Spleen (tissue), 11 donors: Measurements from ENCODE around the gene RAB43. TPM values are rescaled to one million over a fixed set of nuclear protein-coding genes. Genes with fewer than 3 reads are reported as not detected.

Source experiments
- DNase-seq: peaks from one replicate; pipeline ENCODE4 v3.0.0-alpha.2; 2020
- H3K27ac ChIP-seq, 8 donors: fragments of 200-600 bp; sonication (generic) in 7 of 8; 1 replicate in 4 of 8; 2 replicates in 4 of 8; pipeline versions ENCODE4 v1.5.0 to v1.8.0; 2016 to 2021; ENCODE audit warnings: inconsistent platforms in 4 of 8, mild to moderate bottlenecking in 4 of 8, moderate library complexity in 1 of 8
- H3K27me3 ChIP-seq, 7 donors: fragments of 200-600 bp; sonication (generic) in 6 of 7; replicated peaks in 1 of 7; 1 replicate in 4 of 7; 2 replicates in 3 of 7; pipeline versions ENCODE4 v1.5.0 to v1.8.0; 2016 to 2021; ENCODE audit warnings: inconsistent platforms in 3 of 7, mild to moderate bottlenecking in 1 of 7
- H3K36me3 ChIP-seq, 6 donors: fragments of 200-600 bp; sonication (generic) in 5 of 6; 1 replicate in 4 of 6; 2 replicates in 2 of 6; pipeline versions ENCODE4 v1.5.0 to v1.8.0; 2016 to 2021; ENCODE audit warnings: inconsistent platforms in 2 of 6
- H3K4me1 ChIP-seq, 6 donors: fragments of 200-600 bp; sonication (generic) in 5 of 6; 1 replicate in 3 of 6; 2 replicates in 3 of 6; pipeline versions ENCODE4 v1.5.0 to v1.8.0; 2016 to 2021; ENCODE audit warnings: inconsistent platforms in 3 of 6
- H3K4me3 ChIP-seq, 8 donors: fragments of 200-600 bp; sonication (generic) in 7 of 8; 1 replicate in 4 of 8; 2 replicates in 4 of 8; pipeline versions ENCODE4 v1.5.0 to v1.8.0; 2016 to 2021; ENCODE audit warnings: inconsistent platforms in 4 of 8, mild to moderate bottlenecking in 4 of 8, moderate library complexity in 2 of 8
- H3K9me3 ChIP-seq, 8 donors: fragments of 200-600 bp; sonication (generic) in 7 of 8; 1 replicate in 4 of 8; 2 replicates in 4 of 8; pipeline versions ENCODE4 v1.5.0 to v1.8.0; 2016 to 2021; ENCODE audit warnings: inconsistent platforms in 4 of 8
- POLR2A ChIP-seq, 3 donors: fragments of 450-650 bp; IDR thresholded peaks; one replicate each; pipeline ENCODE4 v1.5.1; 2017; ENCODE audit warnings: antibody characterized with exemption in 3 of 3, mild to moderate bottlenecking in 1 of 3
- POLR2AphosphoS5 ChIP-seq, 3 donors: sonication (generic); formaldehyde crosslinking; IDR thresholded peaks; one replicate each; pipeline ENCODE4 v1.5.1; 2017; ENCODE audit warnings: antibody characterized with exemption in 3 of 3
- WGBS, 5 donors: extraction: QIAGEN DNeasy Blood & Tissue Kit in 3 of 5; methylation state at CpG; one replicate each; pipeline versions ENCODE4 v1.1.5 to v1.1.7; 2013 to 2018; 5-methylcytosine and 5-hydroxymethylcytosine counted together
- intact Hi-C: fragments of 100-400 bp; cut with DNase I; formaldehyde crosslinking; loops from one replicate; pipeline ENCODE4 v1.15.0; 2023; ENCODE audit warnings: low total_unique reads
- polyA plus RNA-seq, 3 donors: library from polyadenylated mRNA; stranded (reverse); fragments of 200-250 nt; gene quantifications; one replicate each; pipeline ENCODE4 v1.2.1, GENCODE V29; 2013
- total RNA-seq, 7 donors: library from RNA; depleted of rRNA in 3 of 7; stranded (reverse); fragments of >200 nt in 3 of 7; fragmentation: NEBNext Ultra II Directional in 4 of 7; extraction: Animal tissue kit (Norgen Biotek cat#: 25700) in 4 of 7; gene quantifications; one replicate each; pipeline versions ENCODE4 v1.1.0 to v1.2.1, GENCODE V29; 2016 to 2021
- TF ChIP-seq, protein P1 (sequence below), 11 experiments: fragments of 200-600 bp in 7 of 11; fragments of 450-650 bp in 4 of 11; sonication (generic) in 4 of 11; IDR thresholded peaks in 8 of 11; conservative IDR thresholded peaks in 3 of 11; 1 replicate in 7 of 11; 2 replicates in 4 of 11; pipeline versions ENCODE4 v1.4.0 to v1.8.0; 2016 to 2021; ENCODE audit warnings: antibody characterized with exemption in 11 of 11, inconsistent platforms in 4 of 11, mild to moderate bottlenecking in 1 of 11
- donor health status: healthy with polysubstance abuse.
- donor health status: DM: no; HTN: no; CAD: no; lungs with moderate emphysema.
- donor health status: DM: no; HTN: no; CAD: no.
- donor health status: Bipolar disorder and iron deficiency.
- donor health status: healthy.
- donor health status: DM: no; HTN: no; CAD: no.
- donor health status: DM: yes; HTN: yes; CAD: no.

RAB43 gene
- total and polyA plus RNA-seq, 10 donors = 3.1 to 49.6 (median 29.7) TPM

DNA sequence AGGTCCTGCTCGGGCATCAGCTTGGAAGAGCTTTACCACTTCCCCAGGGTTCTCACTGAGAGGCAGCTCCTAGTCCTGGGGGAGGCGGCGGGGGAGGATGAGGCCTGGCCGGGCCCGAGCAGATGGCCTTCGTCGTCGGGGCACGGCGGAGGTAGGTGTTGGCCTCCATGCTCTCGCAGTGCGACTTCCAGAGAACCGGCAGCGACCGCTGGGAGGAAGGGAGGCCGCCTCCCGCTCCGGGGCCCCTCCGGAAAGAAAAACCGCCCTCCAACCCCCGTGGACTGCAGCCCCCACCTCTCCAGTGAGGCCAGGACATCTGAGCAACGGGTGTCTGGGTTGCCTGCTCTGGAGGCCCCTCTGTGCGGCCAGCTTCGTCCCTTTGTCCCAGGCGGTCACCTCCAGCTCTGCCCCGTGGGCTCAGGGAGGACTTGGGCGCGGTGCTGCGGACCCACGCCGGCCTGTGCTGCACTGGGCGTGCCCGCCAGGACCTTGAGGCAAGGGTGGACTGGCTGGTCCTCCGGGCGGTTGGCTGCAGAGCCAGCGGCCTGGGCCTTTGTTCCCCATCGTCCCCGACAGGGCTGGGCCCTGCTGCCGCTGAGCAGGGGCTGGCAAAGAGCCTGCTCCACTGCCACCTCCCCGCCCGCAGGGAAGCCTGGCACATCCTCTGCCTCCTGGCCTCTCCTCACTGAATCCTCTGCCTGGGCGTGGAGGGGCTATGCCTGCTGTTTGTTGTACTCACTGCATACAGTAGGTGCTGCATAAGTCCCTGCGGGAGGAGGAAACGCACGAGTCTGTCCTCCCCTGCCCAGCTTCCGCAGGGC is 74.7 kb downstream of the RAB43 start:
- no peak overlapping the region for H3K4me3 ChIP-seq
- H3K27me3 ChIP-seq = peaks cover 0 to 37% (median 15%) of the 10 kb centered on the region in 7 donors
- peaks cover 0 to 23% (median 16%) of the 10 kb centered on the region in 8 donors for H3K9me3 ChIP-seq
- 84 to 92% (median 87%) methylated on average over 27 to 46 of the region's 46 CpGs for WGBS, 5 donors
- no peak for TF ChIP-seq POLR2A (IDR thresholded peaks at IDR 0.05)
- TF ChIP-seq, protein P1, sequence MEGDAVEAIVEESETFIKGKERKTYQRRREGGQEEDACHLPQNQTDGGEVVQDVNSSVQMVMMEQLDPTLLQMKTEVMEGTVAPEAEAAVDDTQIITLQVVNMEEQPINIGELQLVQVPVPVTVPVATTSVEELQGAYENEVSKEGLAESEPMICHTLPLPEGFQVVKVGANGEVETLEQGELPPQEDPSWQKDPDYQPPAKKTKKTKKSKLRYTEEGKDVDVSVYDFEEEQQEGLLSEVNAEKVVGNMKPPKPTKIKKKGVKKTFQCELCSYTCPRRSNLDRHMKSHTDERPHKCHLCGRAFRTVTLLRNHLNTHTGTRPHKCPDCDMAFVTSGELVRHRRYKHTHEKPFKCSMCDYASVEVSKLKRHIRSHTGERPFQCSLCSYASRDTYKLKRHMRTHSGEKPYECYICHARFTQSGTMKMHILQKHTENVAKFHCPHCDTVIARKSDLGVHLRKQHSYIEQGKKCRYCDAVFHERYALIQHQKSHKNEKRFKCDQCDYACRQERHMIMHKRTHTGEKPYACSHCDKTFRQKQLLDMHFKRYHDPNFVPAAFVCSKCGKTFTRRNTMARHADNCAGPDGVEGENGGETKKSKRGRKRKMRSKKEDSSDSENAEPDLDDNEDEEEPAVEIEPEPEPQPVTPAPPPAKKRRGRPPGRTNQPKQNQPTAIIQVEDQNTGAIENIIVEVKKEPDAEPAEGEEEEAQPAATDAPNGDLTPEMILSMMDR (IDR thresholded peaks at IDR 0.05 in 8 of 11, conservative IDR thresholded peaks at IDR 0.05 in 3 of 11) = no peak
- peak in 1 of 3 donors; percentile 14 for TF ChIP-seq POLR2AphosphoS5 (IDR thresholded peaks at IDR 0.05)
- peaks cover 9 to 18% (median 12%) of the 10 kb centered on the region in 6 donors for H3K4me1 ChIP-seq
- DNase-seq = peak; percentile 77
- intact Hi-C loops = no loop called here
- H3K27ac ChIP-seq = peak overlapping the region in 2 of 8 donors; percentile 13 to 18
- no peaks in the 10 kb centered on the region for H3K36me3 ChIP-seq

DNA sequence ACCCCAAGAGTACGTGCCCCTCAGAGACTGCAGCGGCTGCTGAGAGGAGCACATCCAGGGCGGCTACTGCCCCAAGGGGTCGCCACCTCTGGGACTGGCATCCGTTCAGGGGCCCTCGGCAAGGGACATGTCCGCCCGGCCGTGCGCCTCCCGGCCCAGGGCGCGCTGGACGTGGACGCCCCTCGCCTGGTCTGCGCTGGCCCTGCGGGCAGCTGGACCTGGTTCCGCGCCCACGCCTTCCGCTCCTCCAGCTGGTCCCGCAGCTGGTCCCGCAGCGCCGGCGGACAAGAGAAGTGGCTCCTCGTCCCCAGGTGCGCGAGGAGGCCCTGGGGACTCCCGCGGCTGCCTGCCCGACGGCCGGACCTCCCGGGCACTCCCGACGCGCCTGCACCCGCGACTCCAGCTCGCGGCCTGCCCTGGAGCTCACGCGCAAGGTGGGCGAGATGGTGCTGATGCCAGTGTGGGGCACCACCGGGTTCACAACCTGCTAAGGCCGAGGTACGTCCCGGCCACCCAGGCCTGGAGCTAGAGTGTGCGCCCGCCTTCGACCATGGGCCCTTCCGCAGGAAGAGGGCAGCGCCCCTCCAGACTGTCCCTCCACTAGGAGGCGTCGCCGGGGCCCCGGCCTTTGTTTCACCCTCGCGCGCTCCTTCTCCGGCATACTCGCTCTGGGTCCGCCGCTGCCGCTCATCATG is 75.4 kb downstream of the RAB43 start:
- intact Hi-C loops = no loop called here
- Histone ChIP-seq H3K27me3 (peaks cover 0 to 38% (median 15%) of the 10 kb centered on the region in 7 donors), H3K4me3 (peak overlapping the region in 7 of 8 donors; percentile 4 to 65 (median 29)), H3K27ac (peak overlapping the region in 1 of 8 donors; percentile 30), H3K4me1 (peaks cover 9 to 18% (median 12%) of the 10 kb centered on the region in 6 donors), H3K36me3 (no peaks in the 10 kb centered on the region), H3K9me3 (peaks cover 0 to 23% (median 16%) of the 10 kb centered on the region in 8 donors)
- DNase-seq = peak; percentile 74
- TF ChIP-seq POLR2A (IDR thresholded peaks at IDR 0.05) (no peak), POLR2AphosphoS5 (IDR thresholded peaks at IDR 0.05) (peak in 2 of 3 donors; percentile 5 to 25)
- TF ChIP-seq, protein P1 (IDR thresholded peaks at IDR 0.05 in 8 of 11, conservative IDR thresholded peaks at IDR 0.05 in 3 of 11) = no peak
- WGBS, 5 donors = 29 to 66% (median 35%) methylated on average over 19 to 67 of the region's 67 CpGs

DNA sequence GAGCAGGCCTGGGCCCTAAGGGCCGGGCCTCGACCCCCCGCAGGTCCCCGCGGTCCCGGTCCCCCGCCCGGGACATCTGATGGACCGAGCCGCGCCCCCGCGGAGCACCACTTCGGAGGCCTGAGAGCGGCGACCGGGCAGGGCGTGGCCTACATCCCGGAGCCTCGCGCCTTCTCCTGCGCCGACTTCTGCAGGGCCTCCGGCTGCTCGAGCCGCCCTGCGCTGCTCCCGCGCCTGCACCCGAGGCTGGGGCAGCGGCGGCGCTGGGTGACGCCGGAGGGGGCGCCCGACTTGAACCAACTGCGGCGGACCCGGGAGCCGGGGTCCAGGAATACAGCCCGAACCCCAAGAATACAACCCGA is 75.9 kb downstream of the RAB43 start:
- peaks cover 0 to 23% (median 16%) of the 10 kb centered on the region in 8 donors for H3K9me3 ChIP-seq
- peak overlapping the region in 1 of 8 donors; percentile 30 for H3K27ac ChIP-seq
- no peaks in the 10 kb centered on the region for H3K36me3 ChIP-seq
- 3 to 14% (median 6%) methylated on average over 18 to 43 of the region's 43 CpGs for WGBS, 5 donors
- peaks cover 9 to 18% (median 12%) of the 10 kb centered on the region in 6 donors for H3K4me1 ChIP-seq
- H3K4me3 ChIP-seq = peak overlapping the region in 7 of 8 donors; percentile 4 to 65 (median 29)
- TF ChIP-seq, protein P1 (IDR thresholded peaks at IDR 0.05 in 8 of 11, conservative IDR thresholded peaks at IDR 0.05 in 3 of 11) = no peak
- TF ChIP-seq POLR2AphosphoS5 (IDR thresholded peaks at IDR 0.05) = peak in 1 of 3 donors; percentile 21
- intact Hi-C loops = no loop called here
- H3K27me3 ChIP-seq = peaks cover 0 to 43% (median 15%) of the 10 kb centered on the region in 7 donors
- peak; percentile 84 for DNase-seq
